Measurements from ENCODE around the gene ZNF844.

DNA sequence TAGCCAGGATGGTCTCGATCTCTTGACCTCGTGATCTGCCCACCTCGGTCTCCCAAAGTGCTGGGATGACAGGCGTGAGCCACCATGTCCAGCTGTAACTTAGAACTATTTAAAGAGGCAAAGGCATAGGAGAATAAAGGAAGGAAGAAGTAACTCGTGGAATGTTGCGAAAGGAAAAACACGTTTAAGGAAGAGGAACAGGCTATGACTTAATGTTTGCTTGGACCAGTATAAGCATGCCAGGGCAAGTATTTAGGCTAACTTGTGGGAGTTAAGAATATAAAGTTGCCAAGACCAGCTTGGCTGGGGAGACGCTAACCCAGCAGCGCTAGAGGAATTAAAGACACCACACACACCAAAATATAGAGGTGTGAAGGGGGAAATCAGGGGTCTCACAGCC, 33.5 kb downstream of the ZNF844 start:
- TF ChIP-seq POLR2A (IDR thresholded peaks at IDR 0.05), result no peak
- TF ChIP-seq, protein P1, sequence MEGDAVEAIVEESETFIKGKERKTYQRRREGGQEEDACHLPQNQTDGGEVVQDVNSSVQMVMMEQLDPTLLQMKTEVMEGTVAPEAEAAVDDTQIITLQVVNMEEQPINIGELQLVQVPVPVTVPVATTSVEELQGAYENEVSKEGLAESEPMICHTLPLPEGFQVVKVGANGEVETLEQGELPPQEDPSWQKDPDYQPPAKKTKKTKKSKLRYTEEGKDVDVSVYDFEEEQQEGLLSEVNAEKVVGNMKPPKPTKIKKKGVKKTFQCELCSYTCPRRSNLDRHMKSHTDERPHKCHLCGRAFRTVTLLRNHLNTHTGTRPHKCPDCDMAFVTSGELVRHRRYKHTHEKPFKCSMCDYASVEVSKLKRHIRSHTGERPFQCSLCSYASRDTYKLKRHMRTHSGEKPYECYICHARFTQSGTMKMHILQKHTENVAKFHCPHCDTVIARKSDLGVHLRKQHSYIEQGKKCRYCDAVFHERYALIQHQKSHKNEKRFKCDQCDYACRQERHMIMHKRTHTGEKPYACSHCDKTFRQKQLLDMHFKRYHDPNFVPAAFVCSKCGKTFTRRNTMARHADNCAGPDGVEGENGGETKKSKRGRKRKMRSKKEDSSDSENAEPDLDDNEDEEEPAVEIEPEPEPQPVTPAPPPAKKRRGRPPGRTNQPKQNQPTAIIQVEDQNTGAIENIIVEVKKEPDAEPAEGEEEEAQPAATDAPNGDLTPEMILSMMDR (IDR thresholded peaks at IDR 0.05 in 4 of 5, conservative IDR thresholded peaks at IDR 0.05 in 1 of 5), result no peak
